Left colon (tissue), 2 donors: ENCODE data around the gene ELAC2. TPM values are rescaled to one million over a fixed set of nuclear protein-coding genes. Genes with fewer than 3 reads are reported as not detected.
A peak's percentile ranks its signal among the peaks of the same experiment; 100 is the strongest.

ENCODE experiments used
- ATAC-seq: fragments of 200-7000 bp; cut with Tn5 transposase; one replicate; pipeline ENCODE4 v1.9.1; 2020; ENCODE audit warnings: mild to moderate bottlenecking, moderate library complexity
- DNase-seq, 2 donors: peaks; one replicate each; pipeline ENCODE4 v3.0.0-alpha.2; 2020
- intact Hi-C, 2 donors: fragments of 100-400 bp; cut with DNase I in 1 of 2; cut with micrococcal nuclease in 1 of 2; formaldehyde crosslinking; loops; one replicate each; pipeline versions ENCODE4 v1.11.2 to v1.14.0; 2022; cut with DNase I, micrococcal nuclease
- total RNA-seq, 2 donors: library from RNA; stranded (reverse); fragmentation: NEBNext Ultra II Directional; extraction: Animal tissue kit (Norgen Biotek cat#: 25700); gene quantifications; one replicate each; pipeline ENCODE4 v1.2.1, GENCODE V29; 2021
- donor health status: DM: no; HTN: no; CAD: no.
- donor health status: DM: yes; HTN: yes; CAD: no.

ELAC2 gene
- total RNA-seq, 2 donors from 2014 or later, result 39.9 to 48.4 TPM

GRCh38 chr17:13025687-13026086 is 7.9 kb upstream of the ELAC2 start:
- no peak for DNase-seq
- intact Hi-C loops, result no loop called here
- no peak for ATAC-seq

DNA sequence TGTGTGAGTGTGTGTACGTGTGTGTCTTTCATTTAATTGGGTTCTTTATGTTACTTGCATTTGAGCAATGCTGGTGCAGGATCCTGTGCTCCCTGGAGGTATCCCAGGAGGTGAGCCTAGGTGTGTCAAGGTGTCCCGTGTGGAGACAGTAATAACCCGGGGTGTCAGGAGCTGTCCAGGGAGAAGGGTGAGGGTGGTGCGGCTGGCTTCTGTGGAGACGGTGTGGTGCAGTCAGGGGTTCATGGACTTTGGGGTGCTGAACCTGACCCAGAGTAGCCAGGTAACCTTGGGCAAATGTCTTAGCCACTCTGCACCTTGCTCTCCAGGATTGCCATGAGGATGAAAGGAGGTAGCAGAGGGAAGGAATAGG is 7.4 kb upstream of the ELAC2 start:
- ATAC-seq (peak; percentile 30), DNase-seq (no peak)
- intact Hi-C loops, result no loop called here

GRCh38 chr17:13024526-13025257 is 6.9 kb upstream of the ELAC2 start:
- intact Hi-C loops, result no loop called here
- peak; percentile 89 for ATAC-seq
- peak; percentile 35 to 68 for DNase-seq

GRCh38 chr17:13024016-13024415 is 6.2 kb upstream of the ELAC2 start:
- intact Hi-C loops, result no loop called here
- peak; percentile 79 for ATAC-seq
- no peak for DNase-seq

DNA sequence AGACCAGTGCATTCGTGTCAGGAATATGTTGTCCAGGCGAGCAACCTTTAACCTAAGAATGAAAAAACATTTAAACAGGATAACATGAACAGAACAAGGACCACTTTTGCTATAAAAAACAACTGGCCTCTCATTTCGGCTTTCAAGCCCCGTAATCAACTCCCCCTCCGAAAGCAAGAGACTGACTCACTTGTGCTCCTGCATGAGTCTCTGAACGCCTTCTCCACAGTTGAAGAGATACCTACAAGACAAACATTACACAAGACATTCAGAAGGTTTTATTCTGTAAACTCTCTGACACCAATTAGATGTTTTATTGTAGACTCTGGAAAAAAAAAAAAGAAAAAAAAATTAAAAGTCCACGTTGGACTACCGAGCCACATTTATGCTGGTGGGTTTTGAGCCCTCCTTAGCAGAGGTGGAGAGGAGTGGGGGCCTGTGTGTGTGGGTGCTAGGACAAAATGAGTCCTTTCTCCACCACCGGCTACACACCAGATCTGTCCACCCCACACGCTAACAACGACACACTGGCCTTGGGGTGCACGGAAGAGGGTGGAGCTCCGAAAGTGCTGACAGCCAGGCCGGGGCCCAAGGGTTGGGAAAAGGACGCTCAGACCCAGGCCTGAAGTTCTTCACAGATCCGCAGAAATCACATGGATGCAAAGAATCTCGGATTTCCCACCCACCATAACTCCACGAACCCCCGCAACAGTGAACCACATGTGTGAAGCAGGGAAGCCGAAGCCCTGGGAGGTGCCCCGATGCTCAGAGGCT is 759 bp downstream of the ELAC2 start:
- intact Hi-C loops, result no loop called here
- DNase-seq, result no peak
- ATAC-seq, result peak; percentile 33

DNA sequence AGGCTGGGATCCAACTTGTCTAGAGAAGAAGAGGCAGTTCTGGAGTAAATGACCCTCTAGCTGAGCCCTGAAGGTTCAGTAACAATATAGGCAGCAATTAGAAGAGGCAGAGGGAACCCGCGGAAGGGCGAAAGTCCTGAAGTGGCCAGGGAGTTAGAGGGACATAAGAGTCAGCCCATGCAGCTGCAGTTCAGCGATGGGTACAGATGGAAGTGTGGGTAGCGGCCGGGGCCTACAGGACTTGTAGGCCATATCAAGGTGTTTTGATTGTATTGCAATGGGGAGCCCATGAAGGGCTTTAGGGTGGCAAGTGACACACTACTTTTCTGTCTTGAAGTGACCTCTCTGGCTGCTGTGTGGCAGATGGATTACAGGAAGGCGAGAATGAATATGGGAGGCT is 3.0 kb downstream of the ELAC2 start:
- DNase-seq (no peak), ATAC-seq (no peak)
- intact Hi-C loops, result no loop called here

- intact Hi-C loops, result no loop called here
- no peak for DNase-seq
- ATAC-seq, result no peak
These were observed 6.9 kb downstream of the ELAC2 start for GRCh38 chr17:13010959-13011358.

DNA sequence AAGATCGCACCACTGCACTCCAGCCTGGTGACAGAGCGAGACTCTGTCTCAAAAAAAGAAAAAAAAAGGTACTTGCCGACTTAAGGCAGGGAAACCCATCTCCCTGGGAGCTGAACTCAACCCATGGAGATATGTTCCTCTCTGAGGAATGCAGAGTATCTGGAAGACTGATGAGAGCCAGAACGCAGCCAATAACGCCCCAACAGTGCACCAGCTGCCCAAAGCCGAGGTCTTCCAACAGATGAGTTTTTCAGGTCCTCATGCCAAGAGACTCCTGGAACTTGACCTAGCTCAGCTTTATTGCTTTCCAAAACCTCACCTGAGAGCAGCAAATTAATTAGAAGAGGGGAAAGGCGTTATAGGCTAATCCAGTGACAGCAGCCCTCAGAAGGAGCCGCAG is 9.4 kb downstream of the ELAC2 start:
- no peak for DNase-seq
- no peak for ATAC-seq
- intact Hi-C loops, result loop anchor here in 1 of 2 donors (10.0 kb wide), 1 partner anchor 834 kb away; no protein-coding TSS in a partner anchor

DNA sequence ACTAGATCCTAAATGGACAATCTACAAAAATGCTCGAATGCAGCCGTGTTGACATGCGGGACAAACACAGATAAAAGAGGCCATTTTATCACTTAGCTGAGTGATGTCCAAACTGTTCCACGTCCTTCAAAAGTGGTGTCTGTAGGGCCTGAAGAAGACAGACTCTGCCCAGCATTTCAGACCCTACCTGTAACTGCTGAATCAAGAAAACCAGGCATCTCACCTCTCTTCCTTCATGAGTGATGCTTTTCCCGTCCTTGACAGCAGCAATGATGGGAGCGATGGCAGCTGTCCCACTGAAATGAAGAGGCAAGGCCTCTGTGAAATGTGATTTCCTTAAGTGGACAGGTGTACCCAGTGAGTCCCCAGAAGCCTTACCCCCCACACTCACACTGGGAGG is 12.3 kb downstream of the ELAC2 start:
- ATAC-seq (no peak), DNase-seq (no peak)
- intact Hi-C loops, result loop anchor here in 1 of 2 donors (10.0 kb wide), 1 partner anchor 831 kb away; no protein-coding TSS in a partner anchor

GRCh38 chr17:13004336-13004735 is 13.5 kb downstream of the ELAC2 start:
- intact Hi-C loops, result loop anchor here in 1 of 2 donors (10.0 kb wide), 1 partner anchor 830 kb away; no protein-coding TSS in a partner anchor
- no peak for DNase-seq
- ATAC-seq, result no peak

DNA sequence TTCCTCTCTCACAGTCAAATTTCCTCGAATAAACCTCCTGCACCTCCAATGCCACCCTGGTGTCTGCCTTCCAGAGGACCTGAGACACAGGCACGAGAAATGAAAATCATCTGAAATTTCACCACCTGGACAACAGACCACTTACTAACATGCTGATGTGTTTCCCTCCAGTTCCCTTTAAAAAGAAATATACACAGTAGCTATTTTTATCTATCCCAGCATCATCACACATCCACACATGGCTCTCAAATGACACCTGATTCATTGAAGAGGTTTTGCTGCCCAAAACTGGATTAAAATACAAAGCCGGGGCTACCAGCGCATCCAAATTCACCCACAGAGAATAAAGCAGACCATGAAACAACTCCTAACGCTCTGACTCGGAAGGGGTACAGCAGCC is 13.9 kb downstream of the ELAC2 start:
- ATAC-seq, result no peak
- intact Hi-C loops, result loop anchor here in 1 of 2 donors (10.0 kb wide), 1 partner anchor 829 kb away; no protein-coding TSS in a partner anchor
- DNase-seq, result no peak

GRCh38 chr17:13003454-13003851 is 14.4 kb downstream of the ELAC2 start:
- ATAC-seq, result peak; percentile 34
- DNase-seq, result no peak
- intact Hi-C loops, result loop anchor here in 1 of 2 donors (10.0 kb wide), 1 partner anchor 829 kb away; no protein-coding TSS in a partner anchor

- intact Hi-C loops, result loop anchor here in 1 of 2 donors (10.0 kb wide), 1 partner anchor 828 kb away; no protein-coding TSS in a partner anchor
These were observed 14.9 kb downstream of the ELAC2 start for GRCh38 chr17:13002761-13003453.

DNA sequence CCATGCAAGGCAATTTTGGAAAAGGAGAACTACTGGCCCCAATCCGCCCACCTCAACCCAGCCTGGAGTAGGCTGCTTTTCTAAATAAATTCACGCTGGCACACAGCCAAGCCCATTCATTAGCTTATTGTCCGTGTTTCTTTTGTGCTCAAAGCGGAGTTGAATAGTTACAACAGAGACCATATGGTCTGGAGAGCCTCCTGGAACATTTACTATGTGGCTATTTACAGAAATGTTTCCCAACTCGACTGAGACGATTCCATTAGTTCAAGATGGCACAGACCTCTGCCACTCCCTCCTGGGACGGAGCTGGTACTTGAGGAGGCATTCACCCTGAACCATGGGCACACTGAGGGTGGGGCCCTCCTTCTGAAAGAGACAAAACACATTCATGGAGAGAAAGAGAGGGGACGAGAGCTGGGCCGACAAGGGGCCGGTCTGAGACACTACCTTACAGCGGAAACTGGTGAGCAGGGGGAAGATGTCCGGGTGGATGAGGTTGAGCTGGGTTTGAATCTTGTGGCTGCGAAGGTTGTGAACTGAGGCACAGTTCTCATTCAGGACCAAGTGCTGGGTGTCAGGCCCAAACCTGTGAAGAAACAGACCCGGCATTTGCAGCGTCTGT is 15.7 kb downstream of the ELAC2 start:
- ATAC-seq (no peak), DNase-seq (no peak)
- intact Hi-C loops, result loop anchor here in 1 of 2 donors (10.0 kb wide), 1 partner anchor 827 kb away; no protein-coding TSS in a partner anchor

More at GRCh38 chr17:13002761-13003453, 14.9 kb downstream of the ELAC2 start:
- peak; percentile 83 for ATAC-seq
- peak in 1 of 2 donors; percentile 92 for DNase-seq

DNA sequence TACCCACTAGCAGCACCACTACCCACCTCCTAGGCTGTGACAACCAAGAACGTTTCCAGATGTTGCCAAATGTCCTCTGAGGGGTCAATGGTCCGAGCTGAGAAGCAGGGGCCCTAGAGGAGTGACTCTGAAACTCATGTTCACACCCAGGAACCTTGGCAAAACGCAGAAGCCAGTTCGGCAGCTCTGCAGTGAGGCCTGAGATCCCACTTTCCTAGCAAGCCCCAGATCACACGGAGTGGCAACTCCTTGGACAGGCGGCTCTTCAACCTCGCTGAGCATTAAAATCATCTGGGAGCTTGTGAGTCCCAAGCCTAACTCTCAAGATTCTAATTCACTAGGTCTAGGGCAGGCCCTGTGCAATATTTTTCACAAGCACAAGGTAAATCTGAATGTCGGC is 17.3 kb downstream of the ELAC2 start:
- ATAC-seq, result no peak
- DNase-seq, result no peak
- intact Hi-C loops, result loop anchor here in 1 of 2 donors (10.0 kb wide), 1 partner anchor 826 kb away; no protein-coding TSS in a partner anchor

DNA sequence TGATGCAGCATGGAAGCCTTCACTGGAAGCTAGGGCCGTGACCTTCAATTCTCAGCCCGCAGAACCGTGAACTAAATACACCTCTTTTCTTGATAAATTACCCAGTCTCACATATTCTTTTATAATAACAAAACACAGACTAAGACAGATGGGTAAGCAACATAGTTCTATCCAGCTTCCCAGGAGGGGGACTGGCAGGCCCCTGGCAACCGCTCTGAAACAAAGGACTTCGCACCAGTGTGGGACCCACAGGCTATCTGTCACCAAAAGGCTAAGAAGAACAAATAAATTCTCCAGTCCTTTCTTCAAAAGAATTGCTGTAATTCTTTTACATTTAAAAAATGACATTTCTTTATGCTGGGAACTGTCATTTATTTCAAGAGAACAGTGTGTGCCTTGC is 19.0 kb downstream of the ELAC2 start:
- intact Hi-C loops, result no loop called here
- ATAC-seq (no peak), DNase-seq (no peak)

DNA sequence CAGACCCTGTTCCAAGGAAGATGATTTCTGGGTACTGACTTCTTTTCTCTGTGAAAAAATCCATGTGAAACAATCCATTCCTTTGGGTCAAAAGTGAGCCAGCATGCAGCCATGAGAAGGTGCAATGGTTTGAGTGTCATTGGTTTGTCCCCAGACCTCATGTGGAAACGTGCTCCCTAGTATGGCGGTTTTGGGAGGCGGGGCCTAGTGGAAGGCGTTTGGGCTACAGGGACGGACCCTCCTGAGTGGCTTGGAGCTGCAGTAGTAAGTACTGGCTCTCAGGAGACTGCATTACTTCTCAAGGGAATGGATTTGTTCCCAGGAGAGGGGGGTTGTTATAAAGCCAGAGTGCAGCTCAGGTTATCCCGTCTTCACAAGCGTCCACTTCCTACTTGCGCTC is 19.4 kb downstream of the ELAC2 start:
- intact Hi-C loops, result no loop called here
- no peak for ATAC-seq
- DNase-seq, result no peak

DNA sequence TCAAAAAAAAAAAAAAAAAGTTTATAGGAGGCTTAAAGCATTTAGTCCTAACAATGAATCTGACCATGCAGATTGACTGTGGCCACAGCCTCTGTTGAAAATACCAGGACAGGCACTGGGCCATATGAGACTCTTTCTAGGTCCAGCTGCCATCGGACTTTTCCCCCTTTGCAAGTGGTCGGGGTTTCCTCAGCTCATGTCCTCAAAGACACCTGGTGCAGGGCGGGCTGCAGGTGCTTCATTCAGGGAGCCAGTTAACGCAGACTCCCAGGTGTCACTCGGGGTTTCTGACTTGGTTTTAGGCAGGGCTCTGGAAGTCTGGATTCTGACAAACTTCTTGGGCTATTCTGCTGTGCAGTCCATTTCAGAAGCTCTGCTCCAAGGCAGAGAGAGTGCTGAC is 20.9 kb downstream of the ELAC2 start:
- ATAC-seq (no peak), DNase-seq (no peak)
- intact Hi-C loops, result no loop called here

GRCh38 chr17:12996357-12996756 is 21.5 kb downstream of the ELAC2 start:
- intact Hi-C loops, result no loop called here
- DNase-seq, result no peak
- ATAC-seq, result no peak
